HG03342 (cell line): ENCODE data around the gene RBMS3.

Experiments
- ATAC-seq: cut with Tn5 transposase; IDR thresholded peaks from one replicate; pipeline ENCODE4 v1.9.1; 2021; ENCODE audit warnings: mild to moderate bottlenecking, moderate library complexity; ENCODE audit not compliant: unreplicated experiment

Gene RBMS3

DNA sequence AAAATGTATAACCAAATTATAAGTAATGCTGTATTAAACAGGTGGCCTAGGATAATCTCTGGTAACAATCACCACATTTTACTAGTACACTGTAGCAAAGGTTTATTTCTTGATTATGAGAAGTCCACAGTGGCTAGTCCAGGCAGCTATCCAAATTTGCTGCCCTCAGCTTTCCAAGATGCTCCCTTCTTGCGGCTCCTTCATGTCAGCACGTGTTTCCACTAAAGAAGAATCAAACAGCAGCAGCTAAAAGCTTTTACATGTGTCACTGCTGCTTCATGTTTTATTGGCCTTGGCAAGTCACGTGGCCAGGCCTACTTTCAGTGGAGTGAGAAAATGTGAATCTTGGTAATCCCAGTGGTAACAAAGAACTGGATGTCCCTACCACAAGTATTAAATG is 5.6 kb upstream of the RBMS3 start:
- no peak for ATAC-seq

DNA sequence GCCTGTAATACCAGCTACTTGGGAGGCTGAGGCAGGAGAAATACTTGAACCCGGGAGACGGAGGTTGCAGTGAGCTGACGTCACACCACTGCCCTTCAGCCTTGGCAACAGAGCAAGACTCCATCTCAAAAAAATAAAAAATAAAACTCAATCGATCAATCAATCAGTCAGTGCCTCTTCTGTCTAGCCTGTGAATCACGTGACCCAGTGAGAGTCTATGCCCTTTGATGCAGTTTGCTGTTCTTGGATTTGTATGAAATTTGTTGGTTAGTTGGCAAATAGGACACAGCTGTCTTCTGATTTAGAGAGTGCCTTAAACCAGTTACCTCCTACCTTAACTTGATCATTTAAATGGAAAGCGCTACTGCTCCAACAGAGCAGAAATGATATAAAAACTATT is 3.6 kb upstream of the RBMS3 start:
- no peak for ATAC-seq

DNA sequence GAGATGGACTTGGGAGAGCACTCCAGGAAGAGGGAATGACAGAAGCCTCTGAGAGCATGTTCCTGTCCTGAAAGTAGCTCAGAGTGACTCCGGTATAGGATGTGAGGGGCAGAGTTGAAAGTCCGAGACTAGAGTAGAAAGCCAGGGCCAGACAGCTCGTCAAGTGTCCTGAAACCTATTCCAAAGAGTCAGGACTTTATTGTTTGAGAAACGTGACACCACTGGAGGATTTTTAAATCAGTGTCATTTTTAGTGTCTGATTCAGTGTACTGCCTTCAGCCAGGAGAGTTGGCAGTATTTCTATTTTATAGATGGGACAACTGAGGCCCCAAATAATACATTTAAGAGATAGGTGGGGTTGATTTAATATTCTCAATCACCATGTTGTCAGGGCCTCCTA is 1.6 kb upstream of the RBMS3 start:
- ATAC-seq = no peak

DNA sequence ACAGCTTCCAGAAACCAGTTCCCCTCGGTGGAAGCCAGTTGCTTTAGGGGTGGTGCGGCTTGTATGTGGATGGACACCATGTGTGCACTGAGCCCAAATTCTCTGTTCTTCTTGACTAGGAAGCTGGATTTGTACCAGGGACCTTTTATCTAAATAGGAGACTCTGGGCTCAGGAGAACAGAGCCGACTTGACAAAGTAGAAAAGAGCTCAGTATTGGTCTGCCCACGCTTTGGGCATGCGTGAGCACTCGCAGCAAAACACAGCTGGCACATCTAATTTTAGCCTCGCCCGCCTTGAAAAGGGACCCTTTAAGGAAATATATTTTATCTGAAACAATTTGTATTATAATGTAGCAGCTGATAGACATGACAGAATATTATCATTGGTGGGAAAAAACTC is 1.1 kb upstream of the RBMS3 start:
- no peak for ATAC-seq

DNA sequence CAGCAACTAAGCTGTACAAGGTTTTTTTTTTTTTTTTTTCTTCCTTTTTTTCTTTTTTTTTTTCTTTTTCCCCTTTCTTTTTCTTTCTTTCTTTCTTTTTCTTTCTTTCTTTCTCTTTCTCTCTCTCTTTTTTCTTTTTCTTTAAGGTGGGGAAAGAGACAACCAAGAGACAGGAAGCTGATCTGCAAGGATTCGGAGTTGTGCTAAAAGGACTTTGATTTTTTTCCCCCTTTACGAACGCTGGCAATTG is 148 bp downstream of the RBMS3 start:
- ATAC-seq = no peak

DNA sequence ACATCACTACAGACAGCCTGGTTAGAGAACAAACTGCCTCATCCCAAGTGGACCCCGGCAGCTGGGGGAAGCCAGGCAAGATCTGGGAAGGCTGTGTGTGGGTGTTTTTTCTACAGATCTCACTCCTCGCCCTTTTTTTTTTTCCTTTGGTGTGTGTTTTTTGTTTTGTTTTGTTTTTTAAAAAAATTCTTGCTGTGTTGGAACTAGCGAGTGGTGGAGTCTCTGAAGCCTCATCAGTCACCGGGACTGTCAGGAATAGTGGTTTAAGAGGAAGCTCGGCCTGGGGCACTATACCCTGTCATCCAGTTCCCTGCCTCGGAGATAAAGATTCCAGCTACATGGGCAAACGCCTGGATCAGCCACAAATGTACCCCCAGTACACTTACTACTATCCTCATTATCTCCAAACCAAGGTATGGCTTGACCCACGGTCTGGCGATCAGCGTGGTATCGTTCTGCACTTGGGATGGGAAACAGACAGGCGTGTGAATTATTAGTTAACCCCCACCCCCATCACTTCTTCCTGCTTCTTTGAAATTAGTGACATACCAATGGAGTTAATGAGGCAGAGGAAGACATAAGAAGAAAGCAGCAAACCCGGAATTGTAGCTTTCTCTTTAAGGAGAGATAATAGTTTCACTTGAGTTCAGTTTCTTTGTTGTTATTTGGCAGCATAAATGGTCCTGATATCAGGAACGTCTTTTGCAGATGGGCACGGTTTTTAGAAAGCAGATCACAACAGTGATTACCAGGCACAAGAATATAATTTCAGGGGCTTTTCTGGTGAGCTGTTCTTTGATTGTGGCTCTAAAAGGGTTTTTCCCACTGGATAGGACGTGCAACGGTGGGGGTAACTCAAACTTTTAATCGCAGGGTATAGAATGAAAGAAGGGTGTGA is 722 bp downstream of the RBMS3 start:
- ATAC-seq = peak; percentile 68

DNA sequence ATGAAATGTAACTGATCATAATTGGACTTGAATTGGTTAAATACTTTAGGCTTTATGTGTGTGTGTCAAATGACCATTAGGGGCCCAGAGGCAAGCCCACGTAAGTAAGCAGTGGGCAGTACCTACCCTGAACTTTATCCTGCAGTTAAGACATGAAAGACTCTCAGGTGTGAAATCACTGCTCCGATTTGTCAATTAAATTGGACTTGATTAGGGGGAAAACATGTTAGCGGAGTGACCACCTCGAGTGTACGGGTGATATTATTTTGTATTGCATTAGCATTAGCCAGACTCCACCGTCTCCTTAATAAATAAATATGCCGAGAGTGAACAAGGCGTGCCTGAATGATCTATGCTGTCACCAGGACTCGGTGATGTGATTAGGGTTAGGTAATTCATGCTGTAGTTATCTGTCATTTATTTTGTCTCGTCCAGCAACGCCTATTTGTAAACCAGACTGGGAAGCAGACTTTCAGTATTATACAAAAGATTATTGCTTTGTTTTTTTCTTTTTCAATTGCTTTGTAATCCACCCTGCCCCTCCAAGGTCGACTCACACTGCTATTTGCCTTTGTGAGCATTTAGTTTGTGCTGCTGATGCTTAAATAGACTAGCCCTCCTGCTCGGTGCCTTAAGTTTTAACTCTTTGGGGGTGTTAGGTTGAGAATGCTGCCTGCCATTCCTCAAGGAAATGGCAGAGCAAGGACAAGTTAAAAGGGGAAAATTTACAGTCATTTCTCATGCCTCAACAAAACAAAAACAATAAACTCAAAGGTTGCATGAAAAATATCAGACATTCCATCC is 1.8 kb downstream of the RBMS3 start:
- ATAC-seq = no peak

DNA sequence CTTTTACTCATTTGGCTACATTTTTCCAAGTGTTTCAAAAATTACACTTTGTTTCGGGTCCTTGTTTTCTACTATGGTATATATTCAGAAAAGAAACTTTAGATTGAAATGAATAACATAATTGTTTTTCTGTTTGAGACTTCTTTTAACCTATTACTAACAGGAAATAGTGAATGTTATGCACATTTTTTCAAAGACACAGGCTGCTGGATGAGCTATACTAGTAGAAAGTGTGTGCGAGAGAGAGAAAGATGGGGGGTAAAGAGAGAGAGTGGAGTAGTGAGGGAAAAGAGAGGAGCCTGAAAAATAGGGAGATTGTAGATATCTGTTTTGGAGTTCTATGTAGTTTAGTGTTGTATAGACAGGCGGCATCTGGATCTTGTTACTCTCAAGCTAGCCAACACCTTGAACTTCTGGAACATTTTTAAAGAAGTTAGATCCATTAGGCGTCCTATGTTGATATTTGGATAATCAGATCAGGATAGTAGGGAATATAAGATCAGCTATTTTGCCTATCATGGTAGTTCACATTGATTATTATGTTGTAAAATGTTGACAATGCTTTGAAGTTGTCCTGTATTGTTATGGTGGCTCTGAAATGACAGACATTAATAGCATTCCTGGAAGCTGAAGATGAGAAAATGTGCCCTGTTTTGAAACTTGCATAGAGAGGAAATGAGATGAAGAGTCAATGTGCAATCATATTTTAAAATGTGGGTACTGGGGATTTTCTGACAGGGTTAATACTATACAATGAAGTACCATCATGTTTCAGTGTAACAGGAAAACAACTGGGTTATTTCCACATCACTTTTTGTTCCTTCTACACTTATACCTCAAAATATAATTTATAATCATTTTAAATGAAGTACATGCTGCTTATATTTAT is 2.6 kb downstream of the RBMS3 start:
- no peak for ATAC-seq

DNA sequence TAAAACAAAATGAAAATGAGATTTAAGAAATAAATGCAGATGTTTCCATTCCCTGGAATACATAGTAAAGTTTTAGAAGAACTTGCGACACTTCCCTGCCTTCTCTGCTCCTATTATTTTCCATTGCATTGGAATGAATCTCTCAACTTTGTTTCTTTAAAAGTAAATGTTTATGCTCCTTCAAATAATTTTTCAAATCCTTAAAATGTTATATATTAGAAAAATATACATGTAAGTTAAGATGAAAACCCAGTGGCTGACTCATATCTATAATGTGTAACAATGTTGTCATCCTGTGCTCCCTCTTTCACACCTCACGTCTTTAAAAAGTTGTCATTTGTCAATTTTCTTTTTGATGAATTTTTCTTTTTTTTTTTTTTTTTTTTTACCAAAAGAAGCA is 3.6 kb downstream of the RBMS3 start:
- no peak for ATAC-seq

DNA sequence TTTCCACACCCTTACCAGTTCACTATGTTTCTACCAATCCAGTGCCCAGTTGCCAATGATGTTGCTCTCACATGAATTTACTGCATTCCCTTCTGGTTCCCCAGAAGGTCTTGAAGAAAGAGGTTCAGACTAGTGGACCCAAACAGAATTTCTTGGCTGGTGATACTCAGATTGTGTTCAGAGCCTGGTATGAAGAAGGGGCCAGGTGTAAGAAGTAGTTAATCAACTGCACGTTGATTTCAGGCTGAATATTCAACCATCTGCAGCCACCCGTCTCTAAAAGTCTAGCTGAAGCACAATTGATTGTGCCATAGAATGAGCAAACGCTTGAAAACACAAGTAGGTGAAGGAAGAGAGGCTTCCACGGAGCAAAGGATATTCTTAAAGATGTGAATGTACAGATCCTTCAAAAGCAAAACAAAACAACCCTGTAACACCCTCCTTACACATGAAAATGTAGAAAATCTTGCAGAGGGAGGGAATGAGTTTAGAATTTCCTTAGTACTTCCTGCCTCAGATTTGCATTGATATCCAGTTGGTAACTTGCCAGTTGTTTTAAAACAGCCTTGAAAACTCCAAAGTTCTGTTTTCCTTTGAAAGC is 4.7 kb downstream of the RBMS3 start:
- ATAC-seq = no peak

DNA sequence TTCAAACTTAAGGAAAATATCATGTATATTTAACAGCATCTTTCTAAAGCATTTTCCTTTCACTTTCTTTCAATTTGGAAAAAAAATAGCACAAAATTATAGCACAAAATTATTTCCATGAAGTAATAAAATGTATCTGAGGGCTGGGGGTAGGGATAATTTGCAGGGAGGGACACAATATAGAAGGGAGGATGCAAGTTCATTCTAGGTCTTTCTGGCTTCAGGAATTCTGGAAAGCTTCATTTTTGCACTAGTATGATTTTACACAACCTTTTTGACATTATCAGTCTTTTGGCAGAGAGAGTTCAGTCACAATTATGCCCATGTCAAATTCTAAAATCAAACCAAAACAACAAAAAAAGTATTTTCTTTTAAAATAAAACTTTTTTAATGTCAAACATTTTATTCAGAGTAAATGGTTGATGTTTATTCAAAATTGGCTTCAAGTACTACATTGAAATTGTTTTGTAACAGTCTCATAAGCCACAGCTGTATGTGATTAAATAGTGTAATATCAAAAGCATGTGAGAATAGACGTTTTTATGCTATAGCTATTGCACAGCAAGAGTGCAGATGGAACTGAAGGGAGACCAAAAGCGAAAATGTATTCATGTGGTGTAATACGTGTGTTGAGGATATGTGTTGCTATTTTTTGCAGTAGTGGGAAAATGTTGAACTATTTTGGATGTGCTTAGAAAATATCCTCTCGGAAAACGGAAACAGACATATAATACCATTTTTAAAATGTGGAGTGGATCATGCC is 5.8 kb downstream of the RBMS3 start:
- ATAC-seq = no peak

DNA sequence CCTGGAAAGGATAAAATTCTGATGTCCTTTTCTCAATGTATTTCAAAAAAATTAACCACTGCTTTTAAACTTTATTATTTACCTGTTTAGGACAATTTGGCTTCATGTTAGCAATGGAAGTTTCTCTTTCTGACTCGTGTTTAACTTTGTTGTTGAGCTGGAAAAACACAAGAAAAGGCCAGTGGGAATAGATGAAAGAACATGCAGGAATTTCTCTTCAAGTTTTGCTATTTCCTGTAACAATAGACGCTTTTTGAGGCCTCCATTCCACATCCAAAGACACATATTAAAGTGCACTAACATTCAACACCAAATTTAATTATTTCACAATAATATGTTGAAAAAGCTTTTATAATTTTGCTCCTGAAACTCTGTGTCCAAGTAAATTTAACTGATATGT is 9.7 kb downstream of the RBMS3 start:
- no peak for ATAC-seq

DNA sequence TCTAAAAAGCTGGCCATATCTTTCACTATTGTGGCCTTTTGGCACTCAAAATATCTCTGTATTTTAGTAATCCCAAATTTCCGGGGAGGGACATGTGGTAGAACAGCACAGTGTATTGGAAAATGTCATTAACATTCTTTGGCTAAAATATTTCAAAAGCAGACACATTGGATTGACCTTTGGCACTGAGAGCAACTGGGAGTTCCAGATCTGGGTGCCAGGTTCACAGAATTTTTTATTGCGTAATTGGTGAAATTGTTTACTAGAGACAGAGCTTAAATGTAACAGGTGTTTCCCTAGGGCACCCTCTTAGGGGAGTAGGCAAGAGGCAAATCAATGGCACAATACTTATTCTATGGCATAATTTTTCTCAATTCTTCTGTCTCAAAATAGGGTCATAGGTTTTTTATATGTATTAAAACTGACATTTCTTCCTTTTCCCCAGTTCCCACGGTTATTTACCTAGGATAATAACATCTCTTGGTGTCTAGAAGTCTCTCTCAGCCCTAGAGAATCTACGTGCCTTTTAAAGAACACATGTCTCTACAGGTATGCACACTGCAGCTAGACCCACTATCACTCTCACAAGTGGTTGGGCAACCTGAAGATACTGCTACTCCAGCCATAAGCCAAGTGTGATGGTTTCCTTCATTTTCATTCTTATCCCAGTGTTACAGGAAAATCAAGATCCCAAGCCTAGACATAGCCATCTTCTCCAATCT is 10.6 kb downstream of the RBMS3 start:
- no peak for ATAC-seq

DNA sequence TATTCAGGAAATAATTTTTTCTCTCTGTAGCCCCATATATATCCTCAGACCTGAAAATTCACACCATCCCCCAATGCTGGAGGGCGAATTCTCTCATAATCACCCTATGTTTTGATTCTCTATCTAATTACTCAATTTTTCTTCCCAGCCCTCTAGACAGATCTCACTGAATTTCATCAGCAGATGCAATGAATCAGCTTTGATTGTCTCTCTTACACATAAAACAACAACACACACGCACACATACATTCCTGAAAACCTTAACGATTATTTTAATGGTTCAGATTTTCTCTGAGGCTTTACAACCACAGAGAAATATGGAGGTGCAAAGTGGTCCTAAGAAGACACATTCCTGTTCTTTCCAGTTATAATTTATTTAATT is 11.1 kb downstream of the RBMS3 start:
- no peak for ATAC-seq

DNA sequence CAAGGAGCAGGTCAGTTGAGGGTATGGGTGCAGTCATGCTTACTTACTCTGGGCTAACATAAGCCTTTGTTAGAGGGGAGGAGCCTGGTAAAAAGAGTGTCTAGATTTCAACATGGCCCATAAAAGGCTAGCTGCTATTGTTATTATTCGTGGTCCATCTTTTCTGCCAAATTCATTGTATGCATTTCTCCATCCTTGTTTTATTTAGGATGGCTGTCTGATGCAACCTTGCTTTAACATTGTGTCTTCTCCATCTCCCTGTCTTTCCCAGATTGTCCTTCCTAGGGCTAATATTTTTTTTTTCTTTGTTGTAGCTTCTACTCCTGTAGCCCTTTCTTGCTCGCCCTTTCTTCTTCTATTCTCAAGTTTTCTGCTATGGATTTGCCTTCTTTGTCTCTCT is 12.6 kb downstream of the RBMS3 start:
- no peak for ATAC-seq

DNA sequence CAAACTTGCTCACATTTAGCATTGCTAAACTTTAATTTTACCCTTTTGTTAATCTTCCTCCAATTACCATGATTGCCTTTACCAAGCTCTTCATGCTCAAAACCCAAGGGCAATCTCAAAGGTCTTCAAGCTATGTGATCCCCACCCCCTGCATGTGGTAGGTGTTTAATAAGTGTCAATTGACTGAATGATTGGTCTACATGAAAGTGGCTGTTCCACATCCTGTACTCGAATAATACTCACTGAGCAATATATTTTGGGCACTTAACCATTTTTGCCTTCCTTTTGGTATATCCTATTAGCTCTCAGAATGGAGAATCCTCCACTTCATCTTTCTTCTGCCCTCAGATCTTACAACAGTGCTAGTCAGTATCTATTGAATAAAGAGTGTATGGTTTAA is 17.1 kb downstream of the RBMS3 start:
- no peak for ATAC-seq

DNA sequence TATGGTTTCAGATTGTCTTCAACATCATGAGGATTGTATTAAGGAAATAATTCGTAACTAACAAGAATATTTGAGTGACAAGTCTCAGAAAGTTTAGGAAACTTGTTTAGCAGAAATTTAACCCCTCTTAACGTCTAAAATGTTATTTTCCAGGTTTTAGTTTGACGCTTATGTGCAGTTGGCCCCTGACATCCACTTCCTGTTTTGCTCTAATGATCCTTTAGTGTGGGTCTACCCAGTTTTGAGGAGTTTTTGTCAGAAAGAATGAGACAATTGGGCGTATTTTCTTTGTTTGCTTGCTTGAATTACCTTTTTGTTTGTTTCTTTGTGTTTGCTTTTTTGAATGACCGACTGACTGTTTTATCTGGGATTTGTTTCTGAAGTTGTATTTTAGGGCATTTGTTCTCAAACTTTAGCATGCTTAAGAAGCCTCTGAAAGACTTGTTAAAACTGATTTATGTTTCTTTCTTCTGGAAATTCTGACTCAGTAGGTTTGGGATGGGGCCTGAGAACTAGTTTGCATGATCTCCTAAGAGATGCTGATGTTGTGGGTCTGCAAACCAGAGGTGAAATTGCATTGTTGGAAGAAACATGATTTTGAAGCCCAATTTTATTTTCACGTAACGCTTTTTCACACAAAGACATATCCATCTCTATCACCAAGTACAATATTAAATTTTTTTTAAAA is 20.6 kb downstream of the RBMS3 start:
- ATAC-seq = no peak

DNA sequence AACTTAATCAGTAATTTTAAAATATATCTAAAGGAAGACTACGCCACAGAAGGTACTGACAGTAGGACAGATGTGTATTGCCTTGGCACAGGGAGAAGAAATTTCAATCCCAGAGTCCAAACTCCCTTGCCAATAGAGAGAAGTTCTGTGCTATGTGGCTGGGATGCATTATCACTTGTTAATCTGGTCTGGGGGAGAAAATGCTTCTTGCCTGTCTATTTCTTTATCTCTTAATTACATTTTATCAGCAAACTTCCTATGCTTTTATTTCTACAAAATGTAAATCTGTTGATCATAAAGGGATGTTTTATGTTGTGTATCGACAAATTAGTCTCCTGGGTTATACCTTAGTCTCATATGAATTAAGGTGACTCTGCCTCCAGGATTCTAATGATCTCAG is 21.7 kb downstream of the RBMS3 start:
- ATAC-seq = no peak

DNA sequence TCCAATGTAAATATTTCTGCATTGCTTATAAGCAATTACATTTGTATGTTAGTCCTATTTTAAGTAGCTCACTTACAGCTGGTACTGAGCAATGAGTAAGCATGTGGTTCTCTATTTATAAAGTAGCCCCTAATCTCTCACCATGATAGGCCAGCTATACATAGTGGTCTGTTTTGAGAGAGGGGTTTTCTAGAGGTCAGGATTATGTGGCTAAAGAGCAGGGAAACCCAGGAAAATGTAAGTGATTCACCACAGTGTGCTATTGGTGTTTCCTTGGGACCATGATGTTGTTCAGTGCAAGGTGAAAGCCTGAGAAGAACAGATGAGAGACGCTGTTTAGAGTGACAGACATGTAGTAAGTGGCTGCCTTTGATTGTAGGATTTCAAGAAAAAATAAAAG is 26.4 kb downstream of the RBMS3 start:
- ATAC-seq = no peak
